ENCODE data around the gene SHQ1. TPM values are rescaled to one million over a fixed set of nuclear protein-coding genes. Genes with fewer than 3 reads are reported as not detected.
A peak's percentile ranks its signal among the peaks of the same experiment; 100 is the strongest.

Gene SHQ1
- total RNA-seq: 14.9 and 15.3 TPM in 2 replicates

DNA sequence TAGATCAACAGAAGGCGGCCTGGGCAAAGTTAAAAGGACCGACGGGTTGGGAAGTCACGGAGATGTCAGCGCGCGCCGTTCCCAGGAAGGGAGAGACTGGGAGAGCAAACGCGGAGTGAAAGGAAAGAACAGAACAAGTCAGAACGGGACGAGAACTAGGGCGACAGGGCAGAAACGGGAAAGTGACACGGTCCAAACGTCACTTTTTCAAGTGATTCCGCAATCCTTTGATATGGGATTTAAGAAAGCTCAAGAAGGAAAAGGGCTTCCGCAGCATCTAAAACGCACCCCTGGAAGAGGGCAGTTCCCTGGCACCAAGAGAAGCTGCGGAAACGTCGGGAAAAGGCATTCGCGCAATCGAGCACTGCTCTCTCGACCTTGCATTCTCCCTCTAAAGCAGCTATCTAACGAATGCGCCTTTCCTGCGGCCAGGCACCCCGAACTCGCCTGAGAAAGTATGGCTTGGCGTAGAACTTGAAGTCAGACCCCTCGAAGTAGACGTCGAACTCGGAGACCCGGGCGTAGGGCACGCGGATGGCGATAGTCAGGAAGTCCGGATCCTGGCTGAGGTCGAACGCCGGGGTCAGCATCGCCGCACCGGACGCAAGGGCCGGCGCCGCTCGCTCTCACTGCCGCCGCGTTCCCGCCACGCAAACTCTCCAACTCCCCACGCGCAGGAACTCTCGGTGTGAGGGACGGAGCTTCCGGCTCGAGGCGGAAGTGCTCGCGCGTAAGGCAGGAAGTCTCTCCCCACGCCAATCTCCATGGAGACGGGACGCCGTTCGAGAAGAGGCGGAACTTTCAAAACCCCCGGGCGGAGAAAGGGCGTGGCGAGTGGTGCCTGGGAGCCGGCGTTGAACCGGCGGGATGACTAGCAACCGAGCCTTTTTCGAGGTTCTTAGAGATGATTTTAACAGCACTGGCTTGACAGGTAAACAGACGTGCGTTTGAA is at the start of gene SHQ1:
TSS of gene SHQ1 (minus strand) at position 695 of the 952 bp plus-strand sequence. CDS start at position 590, 105 bp downstream.
- peak; percentile 88 to 94 for DNase-seq (ENCODE audit: low read depth in 2 of 2)

DNA sequence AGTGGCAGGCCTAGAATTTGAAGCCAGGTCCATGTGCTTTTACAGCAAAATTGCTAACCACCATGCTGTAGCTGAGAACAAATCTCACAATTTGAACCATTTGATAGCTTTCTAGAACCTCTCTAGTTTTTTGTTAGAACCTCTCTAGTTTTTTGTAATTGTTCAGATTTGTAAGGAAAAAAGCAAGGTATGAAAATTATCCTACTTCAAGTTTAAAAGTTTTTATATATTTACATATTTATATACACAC is 49.4 kb upstream of the SHQ1 start:
- DNase-seq (ENCODE audit: low read depth in 2 of 2): no peak

GRCh38 chr3:72896996-72897757 is 48.9 kb upstream of the SHQ1 start:
- DNase-seq (ENCODE audit: low read depth in 2 of 2): no peak

GRCh38 chr3:72894976-72895552 is 46.8 kb upstream of the SHQ1 start:
- no peak for DNase-seq (ENCODE audit: low read depth in 2 of 2)

GRCh38 chr3:72892870-72893269 is 44.6 kb upstream of the SHQ1 start:
- DNase-seq (ENCODE audit: low read depth in 2 of 2): peak in 1 of 2 donors; percentile 17

DNA sequence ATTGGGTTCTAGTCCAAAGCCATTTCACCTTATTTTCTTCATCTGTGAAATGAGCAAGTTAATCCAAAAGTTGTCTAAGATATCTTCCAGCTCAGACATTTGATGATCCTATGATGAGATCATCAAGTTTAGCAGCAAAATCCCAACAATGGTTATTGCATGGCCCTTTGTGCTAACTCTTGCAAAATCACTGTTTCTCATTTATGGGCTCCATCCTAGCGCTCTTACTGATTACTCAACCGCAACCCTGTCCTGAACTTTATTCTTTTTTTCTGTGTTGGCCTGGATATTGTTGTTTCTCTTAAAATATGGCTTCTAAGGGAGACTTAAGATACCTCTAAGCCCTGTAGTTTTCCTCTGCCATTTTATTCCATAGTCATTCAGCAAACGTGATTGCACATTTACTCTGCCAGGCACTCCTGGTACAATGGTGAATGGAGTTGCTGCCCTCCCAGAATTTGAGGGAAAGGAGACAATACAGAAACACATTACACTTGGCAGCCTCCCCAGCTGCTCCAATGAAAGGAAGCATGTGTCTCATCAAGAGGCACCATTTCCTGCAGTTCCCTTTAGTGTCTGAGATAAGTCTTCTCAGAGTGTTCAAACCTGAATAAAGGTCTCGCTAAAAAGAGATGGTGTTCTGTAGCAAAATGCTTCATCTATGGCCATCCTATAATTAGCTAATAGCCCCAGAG is 44.0 kb upstream of the SHQ1 start:
- peak in 1 of 2 donors; percentile 32 for DNase-seq (ENCODE audit: low read depth in 2 of 2)

- no peak for DNase-seq (ENCODE audit: low read depth in 2 of 2)
These were observed 43.0 kb upstream of the SHQ1 start for GRCh38 chr3:72891053-72891855.

DNA sequence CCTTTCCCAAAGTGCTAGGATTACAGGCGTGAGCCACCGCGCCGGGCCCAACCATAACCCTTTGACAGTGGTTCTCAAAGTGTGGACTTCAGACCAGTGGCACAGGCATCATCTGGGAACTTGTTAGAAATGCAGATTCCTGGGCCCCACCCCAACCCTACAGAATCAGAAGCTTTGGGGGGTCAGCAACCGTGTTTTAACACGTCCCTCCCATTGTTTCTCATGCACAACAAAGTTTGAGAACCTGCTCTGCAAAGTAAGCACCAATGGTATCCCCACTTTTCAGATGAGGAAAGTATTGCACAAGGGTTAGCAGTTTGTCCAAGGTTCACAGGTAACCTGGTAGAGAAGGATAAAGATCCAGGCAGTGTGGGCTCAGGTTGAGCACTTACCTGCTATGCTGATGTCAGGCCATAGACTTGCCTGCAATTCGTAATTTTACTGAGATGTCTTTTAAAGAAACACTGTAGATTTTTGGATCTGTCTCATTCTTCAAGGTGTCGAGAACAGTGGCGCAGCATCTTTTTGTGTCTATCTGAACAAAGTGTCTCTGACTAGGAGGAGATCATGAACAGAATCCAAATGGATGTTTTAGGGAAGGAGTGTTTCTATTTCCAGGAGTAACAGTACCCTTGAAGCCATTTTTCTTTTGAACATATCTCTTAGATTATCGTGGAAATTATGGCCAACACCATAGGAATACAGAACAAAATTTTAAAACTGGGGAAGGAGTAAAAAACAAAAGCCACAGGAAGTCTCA is 42.1 kb upstream of the SHQ1 start:
- DNase-seq (ENCODE audit: low read depth in 2 of 2): no peak

DNA sequence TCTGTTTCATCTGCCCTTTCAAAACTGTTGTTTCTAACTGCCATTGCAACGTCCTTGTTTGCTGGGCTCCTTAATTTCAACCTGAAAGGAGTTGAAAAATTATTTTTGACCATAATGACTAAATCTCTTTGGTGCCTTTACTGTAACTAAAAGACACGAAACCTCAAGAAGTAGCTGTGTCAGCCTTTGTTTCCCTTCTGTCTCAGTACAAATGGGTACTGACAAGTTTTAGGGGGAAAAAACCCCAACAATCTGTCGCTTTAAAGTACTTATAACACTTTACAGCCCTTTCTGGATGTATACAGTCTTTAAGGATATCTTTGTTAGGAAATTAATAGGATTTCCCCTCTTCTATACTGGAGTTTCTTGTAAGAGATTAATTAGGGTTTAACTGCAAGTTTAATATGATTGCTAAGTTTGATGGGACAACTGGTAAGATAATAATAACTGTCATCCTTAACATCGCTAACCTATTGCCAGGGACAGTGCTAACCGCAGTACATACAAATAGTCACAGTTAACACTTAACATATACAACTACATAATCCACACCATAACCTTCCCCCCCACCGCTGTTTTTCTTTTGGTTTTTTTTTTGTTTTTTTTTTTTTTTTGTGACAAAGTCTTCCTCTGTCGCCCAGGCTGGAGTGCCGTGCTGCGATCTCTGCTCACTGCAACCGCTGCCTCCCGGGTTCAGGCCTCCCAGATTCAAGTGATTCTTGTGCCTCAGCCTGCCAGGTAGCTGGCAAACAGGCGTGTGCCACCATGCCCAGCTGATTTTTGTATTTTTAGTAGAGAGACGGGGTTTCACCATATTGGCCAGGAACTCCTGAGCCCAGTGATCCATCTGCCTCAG is 41.3 kb upstream of the SHQ1 start:
- DNase-seq (ENCODE audit: low read depth in 2 of 2): no peak

DNA sequence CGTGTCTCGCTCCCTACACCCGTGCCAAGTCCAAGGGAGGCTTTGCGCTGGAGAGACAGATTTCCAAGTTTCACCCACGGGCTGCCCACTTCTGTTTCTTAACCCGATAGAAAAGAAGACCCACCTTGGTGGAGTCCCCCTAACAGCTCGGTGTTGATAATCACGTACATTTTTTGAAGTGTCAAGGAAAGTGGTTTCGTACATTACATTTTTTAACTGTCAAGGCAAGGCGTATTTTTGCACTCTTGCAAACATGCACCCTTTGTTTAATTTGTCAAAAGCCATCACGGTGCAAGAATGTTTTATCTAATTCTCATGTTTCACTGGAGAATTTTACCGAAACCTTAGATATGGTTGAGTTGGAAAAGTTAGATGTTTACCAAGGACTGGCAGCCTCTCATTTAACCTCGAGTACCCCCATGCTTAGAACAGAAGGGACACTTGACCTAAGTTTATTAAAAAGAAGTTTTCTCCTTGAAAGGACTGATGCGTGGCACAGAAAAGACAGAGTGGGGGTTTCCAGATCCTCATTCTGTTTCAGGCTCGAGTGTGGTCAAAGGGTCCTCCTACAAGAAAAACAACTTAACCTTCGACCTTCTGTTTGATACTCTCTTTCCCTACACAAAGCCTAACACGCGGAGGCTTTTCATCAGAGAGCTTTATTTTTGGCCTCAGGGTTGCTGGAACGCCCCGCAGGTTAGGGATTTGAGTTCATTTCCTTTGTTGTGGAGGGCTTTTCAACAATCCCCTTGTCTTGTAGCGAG is 40.5 kb upstream of the SHQ1 start:
- DNase-seq (ENCODE audit: low read depth in 2 of 2): peak in 1 of 2 donors; percentile 16

DNA sequence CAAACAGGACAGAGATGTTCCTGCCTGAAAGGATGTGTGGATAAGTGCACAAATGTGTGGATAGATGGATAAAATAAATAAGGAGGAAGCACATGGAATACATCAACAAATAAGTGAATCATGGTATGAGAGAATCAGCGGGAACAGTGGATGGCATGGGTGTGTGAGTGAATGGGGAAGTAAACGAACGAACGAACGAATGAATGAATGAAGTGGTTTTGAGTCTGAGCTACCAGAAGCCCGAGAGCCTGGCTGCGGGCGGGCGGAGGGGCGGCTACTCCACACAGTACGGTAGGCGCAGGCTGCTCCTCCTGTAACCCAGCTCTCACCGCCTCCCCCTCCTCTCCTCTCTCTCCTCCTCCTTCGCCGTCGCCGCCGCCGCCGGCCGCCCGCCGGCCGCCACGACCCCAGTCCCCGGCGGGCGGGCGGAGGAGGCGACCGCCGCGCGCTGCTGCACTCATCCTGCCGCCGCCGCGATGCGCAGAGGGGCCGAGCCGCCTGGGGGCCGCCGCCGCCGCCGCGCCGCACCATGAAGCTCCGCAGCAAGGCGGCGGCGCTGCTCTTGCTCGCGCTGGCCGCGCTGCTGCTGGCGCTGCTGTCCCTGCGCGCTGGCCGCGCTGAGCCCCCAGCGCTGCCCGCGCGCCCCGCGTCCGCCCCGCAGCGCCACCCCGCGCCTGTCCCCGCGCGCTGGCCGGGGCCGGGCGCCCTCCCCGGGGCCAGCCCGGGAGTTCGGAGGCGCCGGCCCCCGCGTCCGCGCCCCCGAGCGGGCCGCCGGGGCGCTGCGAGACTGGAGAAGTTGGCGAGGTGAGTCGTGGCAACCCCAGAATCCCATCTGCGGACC is 39.7 kb upstream of the SHQ1 start, which contains the start of gene GXYLT2:
TSS of gene GXYLT2 (plus strand) at position 342 of the 841 bp plus-strand sequence. CDS start at position 530, 188 bp downstream.
- peak in 1 of 2 donors; percentile 58 for DNase-seq (ENCODE audit: low read depth in 2 of 2)

- DNase-seq (ENCODE audit: low read depth in 2 of 2): no peak
These were observed 39.1 kb upstream of the SHQ1 start for GRCh38 chr3:72887343-72887704.

DNA sequence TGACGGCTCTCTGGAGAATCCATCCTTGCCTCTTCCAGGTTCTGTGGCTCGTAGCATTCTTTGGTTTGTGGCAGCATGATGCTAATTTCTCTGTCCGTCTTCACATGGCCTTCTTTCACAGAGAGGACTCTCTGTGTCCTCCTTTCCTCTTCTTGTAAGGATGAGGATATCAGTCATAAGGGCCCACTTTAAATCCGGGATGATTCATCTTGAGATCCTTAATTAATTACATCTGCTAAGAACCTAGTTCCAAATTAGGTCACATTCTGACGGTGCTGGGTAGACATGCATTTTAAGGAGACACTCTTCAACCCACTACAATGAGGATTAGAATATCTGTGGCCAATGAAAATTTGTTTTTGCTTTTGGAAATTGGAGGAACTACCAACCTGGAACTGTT is 23.9 kb upstream of the SHQ1 start:
- no peak for DNase-seq (ENCODE audit: low read depth in 2 of 2)

GRCh38 chr3:72862314-72863090 is 14.3 kb upstream of the SHQ1 start:
- no peak for DNase-seq (ENCODE audit: low read depth in 2 of 2)

DNA sequence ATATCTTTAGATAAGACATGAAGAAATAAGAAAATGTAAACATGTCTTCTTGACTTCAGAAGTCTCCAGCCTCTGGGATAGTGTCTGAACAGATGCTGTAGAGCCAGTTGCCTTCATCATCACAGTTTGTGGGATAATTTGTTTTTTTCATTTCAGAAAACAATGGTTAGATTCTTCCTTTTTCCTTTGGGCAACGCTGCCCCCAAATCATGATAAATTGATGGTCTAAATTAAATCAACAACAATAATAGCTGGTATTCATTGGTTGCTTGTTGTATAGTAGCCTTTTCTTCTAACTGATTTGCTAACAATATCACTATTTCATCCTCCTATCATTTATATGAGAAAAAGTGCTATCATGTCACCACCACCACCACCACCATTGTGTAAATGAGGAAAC is 12.6 kb upstream of the SHQ1 start:
- no peak for DNase-seq (ENCODE audit: low read depth in 2 of 2)

DNA sequence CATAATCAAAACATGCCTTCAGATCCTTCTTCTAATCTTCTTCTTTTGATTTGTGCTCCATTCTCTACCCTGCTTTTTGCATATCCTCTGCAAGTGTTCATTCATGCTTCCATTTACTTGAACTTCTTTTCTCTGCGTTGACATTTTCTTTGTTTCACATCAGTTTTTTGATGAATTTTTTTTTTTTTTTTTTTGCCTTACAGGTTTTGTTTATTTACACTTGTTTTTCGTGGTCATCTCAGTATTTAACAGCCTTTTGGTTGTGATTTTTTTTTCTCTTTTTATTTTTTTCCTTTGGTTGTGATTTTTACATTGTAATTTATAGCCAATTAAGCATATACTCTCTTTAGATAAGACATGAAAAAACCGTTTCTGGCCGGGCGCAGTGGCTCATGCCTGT is 11.8 kb upstream of the SHQ1 start:
- DNase-seq (ENCODE audit: low read depth in 2 of 2): no peak

- DNase-seq (ENCODE audit: low read depth in 2 of 2): no peak
These were observed 6.8 kb upstream of the SHQ1 start for GRCh38 chr3:72855001-72855400.
